Measurements from ENCODE around the gene TSR1.

- no peak for TF ChIP-seq CTCF (IDR thresholded peaks at IDR 0.05)
- no peak for TF ChIP-seq POLR2A (IDR thresholded peaks at IDR 0.05)
These were observed 53.0 kb downstream of the TSR1 start for GRCh38 chr17:2283302-2283701.

All from thyroid gland (tissue), 4 donors.